ENCODE measurements around the gene CPLX1. TPM values are rescaled to one million over a fixed set of nuclear protein-coding genes. Genes with fewer than 3 reads are reported as not detected.

The CPLX1 gene
- total RNA-seq, 1 experiment from 2014 or later, result 3.5 TPM

Other genes with a start within 250 kb of the CPLX1 start
- 0.14 to 0.31 TPM (median 0.16 TPM) in 3 replicates for gene TMEM271, start 249.8 kb downstream of the CPLX1 start, total RNA-seq (2021)
- 7.1 to 13.1 TPM (median 13.0 TPM) in 3 replicates for gene PDE6B, start 200.6 kb downstream of the CPLX1 start, total RNA-seq (2021)
- gene ATP5ME, start 151.9 kb downstream of the CPLX1 start, total RNA-seq (2021), result 458 to 478 TPM (median 468 TPM) in 3 replicates
- gene MYL5, start 151.6 kb downstream of the CPLX1 start, total RNA-seq (2021), result 12.1 to 22.2 TPM (median 14.8 TPM) in 3 replicates
- gene SLC49A3, start 137.0 kb downstream of the CPLX1 start, total RNA-seq (2021), result 5.8 to 6.8 TPM (median 6.7 TPM) in 3 replicates
- gene PCGF3, start 120.3 kb downstream of the CPLX1 start, total RNA-seq (2021), result 59.2 to 65.7 TPM (median 62.8 TPM) in 3 replicates
- gene GAK, start 106.2 kb upstream of the CPLX1 start, total RNA-seq (2021), result 108 to 121 TPM (median 108 TPM) in 3 replicates
- 6.4 to 10.6 TPM (median 9.2 TPM) in 3 replicates for gene TMEM175, start 106.3 kb upstream of the CPLX1 start, total RNA-seq (2021)
- gene DGKQ, start 147.4 kb upstream of the CPLX1 start, total RNA-seq (2021), result 15.7 to 19.3 TPM (median 16.9 TPM) in 3 replicates
- 8.5 to 9.7 TPM (median 8.7 TPM) in 3 replicates for gene IDUA, start 160.9 kb upstream of the CPLX1 start, total RNA-seq (2021)
- gene SLC26A1, start 167.3 kb upstream of the CPLX1 start, total RNA-seq (2021), result 0.14 to 0.85 TPM (median 0.25 TPM) in 3 replicates
- gene FGFRL1, start 185.5 kb upstream of the CPLX1 start, total RNA-seq (2021), result 25.9 to 30.6 TPM (median 27.3 TPM) in 3 replicates